Activated CD8-positive, alpha-beta memory T cell treated with anti-CD3 and anti-CD28 coated beads for 4 hours (primary cell): ENCODE results near the gene ERC2.
"Not testable (repeated sequence)": the region's sequence is repeated elsewhere in the genome, so short reads cannot be mapped to it uniquely, and the experiment has no call there.

Experiments used
- DNase-seq, 2 donors: peaks; one replicate each; pipeline ENCODE4 v3.0.0-alpha.2; 2020; ENCODE audit warnings: low read depth in 2 of 2

The ERC2 gene

GRCh38 chr3:55884491-55885285, 583.6 kb downstream of the ERC2 start:
- no peak for DNase-seq

GRCh38 chr3:55884066-55884465, 584.2 kb downstream of the ERC2 start:
- DNase-seq, result no peak

GRCh38 chr3:55882006-55882405, 586.3 kb downstream of the ERC2 start:
- no peak for DNase-seq

DNA sequence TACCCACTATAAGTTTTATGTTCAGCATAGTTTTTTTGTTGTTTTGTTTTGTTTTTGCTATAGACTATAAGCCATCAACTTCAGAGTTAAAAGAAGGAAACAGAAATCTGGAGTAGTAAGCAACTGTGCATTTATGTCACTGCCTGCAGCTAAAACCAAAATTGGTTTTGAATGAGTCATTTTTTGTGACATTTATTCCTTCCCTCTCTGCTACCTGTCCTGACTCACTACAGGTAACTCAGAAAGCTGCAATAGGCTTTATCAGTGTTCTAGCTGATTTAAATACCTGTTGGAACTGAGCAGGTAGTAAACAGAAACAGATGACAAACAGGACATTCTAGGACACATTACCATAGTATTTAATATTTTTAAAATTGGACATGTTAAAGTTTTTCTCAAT, 587.9 kb downstream of the ERC2 start:
- DNase-seq, result no peak

DNA sequence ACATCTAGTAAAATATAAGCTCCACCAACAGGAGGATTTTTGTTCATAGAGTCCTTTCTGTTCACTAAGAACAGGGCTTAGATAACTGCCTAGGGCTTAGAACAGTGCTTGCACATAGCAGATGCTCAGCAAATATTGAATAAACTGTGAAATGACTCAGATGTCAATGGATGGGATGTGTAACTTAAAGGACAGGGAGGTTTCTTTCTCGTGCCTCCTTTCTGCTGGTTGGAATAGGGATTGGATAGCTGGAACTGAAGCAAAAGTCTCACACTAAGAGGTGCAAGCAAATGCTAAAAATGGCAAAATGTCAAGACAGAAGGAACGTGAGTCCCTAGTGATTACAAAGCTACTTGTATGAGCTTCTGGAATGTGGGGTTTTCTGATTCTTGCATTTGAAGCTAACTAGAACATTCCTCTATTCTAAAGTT, 588.4 kb downstream of the ERC2 start:
- DNase-seq, result no peak

DNA sequence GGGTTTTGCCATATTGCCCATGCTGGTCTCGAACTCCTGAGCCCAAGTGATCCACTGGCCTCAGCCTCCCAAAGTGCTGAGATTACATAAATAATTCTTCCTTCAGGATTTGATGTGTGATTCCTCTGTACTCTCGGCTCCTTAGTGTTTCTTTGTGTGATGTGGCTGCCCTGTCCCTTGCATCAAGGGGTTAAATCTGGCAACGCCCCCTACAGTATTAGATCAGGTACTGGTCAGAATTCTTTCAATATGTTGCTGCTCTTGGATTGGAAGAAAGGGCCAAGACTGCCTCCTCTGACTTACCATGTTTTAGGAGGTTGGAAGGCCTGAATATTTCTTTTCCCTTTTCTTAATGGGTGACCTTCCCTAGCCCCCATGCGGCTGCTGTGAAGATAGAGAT, 590.6 kb downstream of the ERC2 start:
- DNase-seq, result no peak

- no peak for DNase-seq
Observed at GRCh38 chr3:55876560-55876959, 591.7 kb downstream of the ERC2 start.

- DNase-seq, result no peak
Observed at GRCh38 chr3:55875113-55875512, 593.2 kb downstream of the ERC2 start.

GRCh38 chr3:55873523-55874254, 594.6 kb downstream of the ERC2 start:
- DNase-seq, result no peak

GRCh38 chr3:55870594-55870993, 597.7 kb downstream of the ERC2 start:
- DNase-seq, result no peak

GRCh38 chr3:55868347-55868746, 599.9 kb downstream of the ERC2 start:
- no peak for DNase-seq

DNA sequence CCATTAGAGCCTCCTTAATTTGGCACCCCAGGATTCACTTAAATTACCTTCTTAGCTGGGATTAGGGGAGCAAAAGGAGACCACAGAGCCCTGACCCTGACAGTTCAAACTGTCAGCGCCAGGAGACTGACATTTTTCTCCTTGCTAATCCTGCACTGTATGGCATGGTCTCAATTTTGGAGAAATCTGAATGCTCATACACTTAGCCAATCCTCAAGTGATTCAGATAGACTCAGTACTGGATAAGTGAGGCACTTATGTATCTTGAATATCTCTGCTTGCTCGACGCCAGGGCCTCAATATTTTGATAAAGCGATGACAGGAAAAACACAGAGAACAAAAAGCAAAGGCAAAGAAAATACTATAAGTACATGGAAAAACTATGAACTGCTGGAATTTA, 605.2 kb downstream of the ERC2 start:
- no peak for DNase-seq

DNA sequence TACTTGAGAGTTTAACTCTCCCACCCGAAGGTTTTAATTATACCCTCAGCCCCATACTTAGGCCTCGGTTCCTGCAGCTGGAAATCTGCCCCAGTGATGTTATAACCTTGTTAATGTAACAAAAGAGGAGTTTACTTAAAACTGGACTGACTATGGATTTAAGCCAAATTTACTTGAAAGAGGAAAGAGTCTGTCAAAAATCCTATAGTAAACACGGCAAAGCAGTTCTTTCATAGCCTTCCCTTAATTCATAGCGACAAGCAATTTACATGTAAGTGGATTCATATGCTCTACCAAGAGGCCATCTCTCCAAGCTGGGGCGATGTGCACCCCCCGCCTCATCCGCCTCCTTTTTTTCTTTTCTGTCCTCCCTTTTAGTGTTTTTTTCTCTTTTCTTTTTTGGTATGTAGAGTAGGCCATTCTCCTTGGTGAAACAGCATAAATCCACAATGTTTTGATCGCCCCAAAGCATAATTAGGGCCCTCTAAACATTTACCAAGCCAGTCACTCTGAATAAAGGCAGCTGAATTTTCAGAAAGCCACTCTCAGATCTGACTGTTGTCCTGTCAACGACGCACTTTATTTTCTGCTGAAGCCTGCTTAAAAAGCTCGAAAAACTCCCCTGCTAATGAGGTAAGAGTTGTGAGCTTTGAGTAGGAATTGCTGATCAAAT, 608.1 kb downstream of the ERC2 start:
- no peak for DNase-seq

GRCh38 chr3:55859305-55859704, 609.0 kb downstream of the ERC2 start:
- DNase-seq, result no peak

DNA sequence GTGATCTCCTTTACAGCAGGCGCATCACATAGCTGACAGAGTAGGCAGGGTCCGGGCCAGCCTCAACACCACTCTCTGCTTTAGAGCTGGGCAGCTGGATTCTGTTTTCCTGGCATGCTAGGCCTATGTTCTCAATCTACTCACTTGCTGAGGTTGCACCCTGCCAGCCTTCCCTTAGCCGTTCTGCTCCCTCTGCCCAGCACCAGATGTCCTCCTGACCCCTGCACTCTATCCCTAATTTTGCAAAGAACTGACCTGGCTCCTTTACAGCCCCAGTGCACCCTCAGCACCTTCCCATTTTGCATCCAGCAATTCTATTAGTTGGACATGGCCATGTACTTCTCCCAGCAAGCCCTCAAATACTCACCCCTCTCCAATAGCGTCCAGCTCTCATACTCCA, 609.5 kb downstream of the ERC2 start:
- DNase-seq, result no peak

DNA sequence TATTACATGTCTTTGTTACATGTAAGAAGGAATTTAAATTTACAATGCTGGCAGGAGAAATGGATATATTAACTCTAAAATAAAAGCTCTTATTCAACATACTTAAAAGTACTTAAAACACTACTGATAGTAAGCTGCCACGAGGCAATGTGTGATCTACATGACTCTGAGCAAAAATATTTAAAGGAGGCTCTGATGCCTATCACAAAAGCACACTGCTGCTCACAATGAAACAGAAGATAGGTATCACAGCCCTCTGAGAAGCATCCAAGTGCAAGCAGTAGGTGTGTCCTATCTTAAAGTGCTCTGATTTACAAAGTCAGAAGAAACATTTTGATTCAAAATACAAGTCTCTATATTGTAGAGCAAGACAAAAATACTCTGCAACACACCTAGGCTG, 610.0 kb downstream of the ERC2 start:
- no peak for DNase-seq

DNA sequence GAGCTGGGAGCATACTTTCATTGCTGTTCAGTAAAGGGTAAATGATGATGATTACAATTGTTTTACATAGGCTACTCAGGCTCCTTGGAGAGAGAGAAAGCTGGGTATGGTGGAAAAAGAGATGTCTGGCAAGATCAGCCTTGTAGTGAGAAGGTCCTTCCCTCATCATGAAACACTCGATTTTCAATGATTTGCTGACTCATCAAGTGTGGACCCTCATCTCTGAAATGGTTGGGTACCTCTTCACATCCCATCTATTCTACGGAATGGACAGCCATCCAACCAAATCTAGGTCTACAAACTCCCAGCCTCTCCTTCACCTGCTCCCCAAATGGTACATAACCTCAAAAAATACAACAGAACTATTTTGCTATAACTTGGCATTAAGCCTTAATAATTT, 610.6 kb downstream of the ERC2 start:
- DNase-seq, result no peak

DNA sequence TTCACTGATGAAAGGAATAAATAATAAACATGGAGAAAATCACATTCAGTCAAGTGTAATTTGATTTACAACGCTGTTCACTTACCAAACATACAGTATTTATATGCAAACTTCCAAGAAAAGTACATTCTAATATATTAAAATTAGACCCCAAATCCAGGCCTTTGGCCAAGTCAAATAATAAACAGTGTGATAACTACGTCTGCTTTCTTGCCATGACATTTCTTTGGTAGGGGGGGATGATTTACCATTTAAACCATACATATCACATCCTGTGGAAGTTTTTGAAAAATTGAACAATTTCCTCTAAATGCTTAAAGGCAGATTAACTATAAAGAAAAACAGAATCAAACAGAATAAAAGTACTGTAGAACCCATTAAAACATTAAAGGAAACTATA, 613.0 kb downstream of the ERC2 start:
- DNase-seq, result no peak

DNA sequence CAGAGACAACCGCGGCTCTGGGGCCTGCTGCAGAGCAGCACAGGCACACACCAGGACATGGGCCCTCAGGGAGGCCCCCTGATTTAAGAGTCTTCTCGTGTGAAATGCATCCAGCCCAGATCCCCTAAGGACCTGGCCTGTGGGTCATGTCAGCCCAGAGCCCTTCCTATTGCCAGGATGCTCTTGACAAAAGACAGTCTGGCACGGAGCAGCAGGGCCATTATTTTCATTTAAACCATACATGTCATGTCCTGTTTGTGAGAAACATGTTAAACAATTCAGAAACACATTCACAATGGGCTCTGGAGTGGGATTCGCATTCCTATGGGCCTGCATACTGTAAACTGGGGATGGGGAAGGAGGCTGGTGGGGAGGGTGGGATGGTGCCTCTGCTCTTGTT, 613.8 kb downstream of the ERC2 start:
- no peak for DNase-seq

DNA sequence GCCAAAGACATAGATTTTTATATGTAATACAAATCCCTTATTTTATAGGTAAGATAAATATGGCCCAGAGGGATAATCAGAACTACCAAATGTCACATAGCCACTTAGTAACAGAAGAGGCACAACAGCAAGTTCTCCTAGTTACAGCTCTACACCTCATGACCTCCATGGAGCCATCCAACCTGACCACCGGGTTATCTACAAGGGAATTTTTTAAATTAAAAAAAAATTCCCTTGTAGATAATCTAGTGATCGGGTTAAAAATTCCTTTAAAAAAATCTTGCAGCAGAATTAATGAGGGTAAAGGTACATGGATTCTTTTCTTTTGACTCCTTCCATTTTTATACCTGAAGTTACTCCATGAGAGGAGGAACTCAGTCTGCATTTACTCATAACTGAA, 615.9 kb downstream of the ERC2 start:
- no peak for DNase-seq

DNA sequence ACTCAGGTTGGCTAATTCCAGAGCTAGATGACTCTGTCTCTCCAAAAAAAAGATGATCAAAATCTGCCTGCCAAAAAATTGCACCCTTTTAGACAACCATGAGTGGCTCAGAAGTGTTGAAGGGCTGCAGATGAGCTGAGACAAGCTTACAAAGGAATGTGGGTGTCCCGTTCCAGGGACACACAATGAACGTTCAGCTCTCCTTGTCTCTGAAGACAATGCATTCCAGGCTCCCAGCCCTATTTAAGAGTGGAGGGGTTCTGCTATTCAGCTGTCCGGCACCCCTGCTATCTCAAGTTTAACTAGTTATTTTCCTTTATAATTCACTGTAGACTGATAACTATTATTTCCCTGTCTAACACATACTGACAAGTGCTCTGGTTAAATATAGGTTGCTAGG, 626.1 kb downstream of the ERC2 start:
- no peak for DNase-seq

- not testable (repeated sequence) for DNase-seq
Observed at GRCh38 chr3:55831876-55832275, 636.4 kb downstream of the ERC2 start.

GRCh38 chr3:55828712-55829111, 639.6 kb downstream of the ERC2 start:
- no peak for DNase-seq
